Heart right ventricle (tissue), 16 donors: ENCODE results near the gene CCDC91. TPM values are rescaled to one million over a fixed set of nuclear protein-coding genes. Genes with fewer than 3 reads are reported as not detected.

Experiments
- ATAC-seq, 8 donors: fragments of 200-7000 bp; cut with Tn5 transposase; one replicate each; pipeline ENCODE4 v1.9.1; 2020; ENCODE audit warnings: mild to moderate bottlenecking in 8 of 8, moderate library complexity in 8 of 8, moderate number of reproducible peaks in 1 of 8
- DNase-seq, 2 donors: peaks; one replicate each; pipeline ENCODE4 v3.0.0-alpha.2; 2020
- H3K27ac ChIP-seq, 10 donors: fragments of 200-600 bp; sonication (generic) in 2 of 10; one replicate each; pipeline versions ENCODE4 v1.5.0 to v1.8.0; 2020 to 2022; ENCODE audit warnings: mild to moderate bottlenecking in 3 of 10
- H3K27me3 ChIP-seq, 7 donors: fragments of 200-600 bp; one replicate each; pipeline ENCODE4 v1.8.0; 2021 to 2022; ENCODE audit warnings: mild to moderate bottlenecking in 2 of 7
- H3K36me3 ChIP-seq, 9 donors: fragments of 200-600 bp; sonication (generic) in 1 of 9; one replicate each; pipeline versions ENCODE4 v1.5.0 to v1.8.0; 2020 to 2022; ENCODE audit warnings: mild to moderate bottlenecking in 2 of 9
- H3K4me1 ChIP-seq, 9 donors: fragments of 200-600 bp; sonication (generic) in 1 of 9; one replicate each; pipeline versions ENCODE4 v1.5.0 to v1.8.0; 2020 to 2022; ENCODE audit warnings: mild to moderate bottlenecking in 4 of 9
- H3K4me3 ChIP-seq, 10 donors: fragments of 200-600 bp; sonication (generic) in 2 of 10; one replicate each; pipeline versions ENCODE4 v1.5.0 to v1.8.0; 2020 to 2022; ENCODE audit warnings: mild to moderate bottlenecking in 7 of 10, moderate library complexity in 2 of 10
- H3K9me3 ChIP-seq, 11 donors: fragments of 200-600 bp in 10 of 11; sonication (generic) in 2 of 11; one replicate each; pipeline versions ENCODE4 v1.5.0 to v1.8.0; 2013 to 2022; ENCODE audit warnings: mild to moderate bottlenecking in 2 of 11, control low read depth in 1 of 11, moderate library complexity in 1 of 11
- CTCF ChIP-seq, 9 donors: fragments of 200-600 bp; sonication (generic) in 2 of 9; IDR thresholded peaks; one replicate each; pipeline versions ENCODE4 v1.5.0 to v1.8.0; 2021 to 2022; ENCODE audit warnings: antibody characterized with exemption in 9 of 9, mild to moderate bottlenecking in 5 of 9, moderate library complexity in 1 of 9
- WGBS, 2 donors: extraction: QIAGEN DNeasy Blood & Tissue Kit; methylation state at CpG; one replicate each; pipeline ENCODE4 v1.1.7; 2013; ENCODE audit warnings: inconsistent platforms in 1 of 2; 5-methylcytosine and 5-hydroxymethylcytosine counted together
- intact Hi-C, 10 donors: fragments of 100-400 bp; cut with DNase I; formaldehyde crosslinking; loops; one replicate each; pipeline versions ENCODE4 v1.11.1 to v1.14.2; 2022
- polyA plus RNA-seq, 2 donors: library from polyadenylated mRNA; stranded (reverse); fragments of 200-250 nt; gene quantifications; one replicate each; pipeline ENCODE4 v1.2.3, GENCODE V29; 2013
- total RNA-seq, 10 donors: library from RNA; stranded (reverse); fragmentation: NEBNext Ultra II Directional in 3 of 10; extraction: Animal tissue kit (Norgen Biotek cat#: 25700) in 3 of 10; gene quantifications; one replicate each; pipeline versions ENCODE4 v1.2.1 to v1.2.4, GENCODE V29; 2021 to 2023
- donor health status: Arrhythmogenic right ventricular cardiomyopathy.
- donor health status: ischemic (EF 13 %, LVEDD 7.1; RV severe dilation, severe dysfunction).
- donor health status: healthy with polysubstance abuse.
- donor health status: DM: no; HTN: yes; CAD: no.
- donor health status: DM: no; HTN: no; CAD: no.
- donor health status: ischemic (EF 25% LVEDD 6.9; RV normal size, moderate dysfunction).
- donor health status: ischemic (EF 25% LVEDD 5.7; RV mildly dilated, moderate dysfunction).
- donor health status: healthy.
- donor health status: DM: yes; HTN: yes; CAD: no.
- donor health status: Ischemic cardiomyopathy.
- donor health status: ischemic (EF 35%, LVEDD 5.7; RV mildly dilated, moderate dysfunction).
- donor health status: nonischemic (EF 11% LVEDD 7.7; RV severe dilation, severe dysfunction).
- donor health status: DM: yes; HTN: yes; CAD: no.
- donor health status: PGD.
- donor health status: ischemic (EF 29% LVEDD 5.4; RV normal size, mild dysfunction).
- donor health status: nonischemic (EF 23%, LVEDD 6.1; RV moderate dilation, normal function).

Gene CCDC91
- total and polyA plus RNA-seq, 12 donors, result 20.5 to 66.4 (median 54.5) TPM

DNA sequence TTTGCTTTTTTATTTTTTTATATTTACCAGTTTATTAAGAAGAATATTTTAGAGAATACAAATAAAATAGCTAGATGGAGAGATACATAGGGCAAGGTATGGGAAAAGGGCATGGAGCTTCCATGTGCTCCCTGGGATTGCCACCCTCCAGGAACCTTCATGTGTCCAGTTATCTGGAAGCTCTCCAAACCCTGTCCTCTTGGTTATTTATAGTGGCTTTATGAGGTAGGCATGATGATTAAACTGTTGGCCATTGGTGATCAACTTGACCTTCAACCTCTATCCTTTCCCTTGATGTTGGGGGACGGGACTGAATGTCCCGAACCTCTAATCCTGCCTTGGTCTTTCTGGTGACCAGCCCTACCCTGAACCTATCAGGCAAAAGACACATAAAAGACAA, 156.3 kb downstream of the CCDC91 start:
- ATAC-seq (peak in 3 of 8 donors; percentile 29 to 77 (median 48)), DNase-seq (no peak)
- intact Hi-C loops, result loop anchor here in 1 of 10 donors (10.0 kb wide), 1 partner anchor 48 kb away; no protein-coding TSS in a partner anchor
- Histone ChIP-seq H3K9me3 (no peaks in the 10 kb centered on the region), H3K27me3 (no peaks in the 10 kb centered on the region), H3K27ac (no peak overlapping the region), H3K4me3 (no peak overlapping the region), H3K36me3 (peaks cover 0 to 3% (median 0%) of the 10 kb centered on the region in 9 donors), H3K4me1 (peaks cover 0 to 12% (median 5%) of the 10 kb centered on the region in 9 donors)
- 84 to 98% methylated on average over 2 of the region's 2 CpGs for WGBS, 2 donors
- no peak for TF ChIP-seq CTCF (IDR thresholded peaks at IDR 0.05)

GRCh38 chr12:28349196-28349595, 158.9 kb downstream of the CCDC91 start:
- peaks cover 0 to 13% (median 0%) of the 10 kb centered on the region in 11 donors for H3K9me3 ChIP-seq
- H3K27me3 ChIP-seq, result no peaks in the 10 kb centered on the region
- H3K27ac ChIP-seq, result no peak overlapping the region
- no peak for TF ChIP-seq CTCF (IDR thresholded peaks at IDR 0.05)
- DNase-seq (no peak), ATAC-seq (no peak)
- 89 to 95% methylated on average over 2 of the region's 2 CpGs for WGBS, 2 donors
- H3K4me3 ChIP-seq, result no peak overlapping the region
- peaks cover 0 to 16% (median 3%) of the 10 kb centered on the region in 9 donors for H3K36me3 ChIP-seq
- H3K4me1 ChIP-seq, result peaks cover 0 to 9% (median 6%) of the 10 kb centered on the region in 9 donors
- intact Hi-C loops, result loop anchor here in 1 of 10 donors (10.0 kb wide), 1 partner anchor 46 kb away; no protein-coding TSS in a partner anchor

- Histone ChIP-seq H3K4me3 (no peak overlapping the region), H3K9me3 (peaks cover 0 to 13% (median 0%) of the 10 kb centered on the region in 11 donors), H3K27me3 (no peaks in the 10 kb centered on the region), H3K27ac (no peak overlapping the region), H3K36me3 (peaks cover 0 to 16% (median 3%) of the 10 kb centered on the region in 9 donors), H3K4me1 (peaks cover 0 to 9% (median 6%) of the 10 kb centered on the region in 9 donors)
- ATAC-seq (peak in 2 of 8 donors; percentile 42 to 58), DNase-seq (no peak)
- intact Hi-C loops, result no loop called here
- TF ChIP-seq CTCF (IDR thresholded peaks at IDR 0.05), result no peak
- WGBS, 2 donors, result 41 to 47% methylated on average over 1 of the region's 1 CpG
Observed at GRCh38 chr12:28350502-28350901, 160.2 kb downstream of the CCDC91 start.

DNA sequence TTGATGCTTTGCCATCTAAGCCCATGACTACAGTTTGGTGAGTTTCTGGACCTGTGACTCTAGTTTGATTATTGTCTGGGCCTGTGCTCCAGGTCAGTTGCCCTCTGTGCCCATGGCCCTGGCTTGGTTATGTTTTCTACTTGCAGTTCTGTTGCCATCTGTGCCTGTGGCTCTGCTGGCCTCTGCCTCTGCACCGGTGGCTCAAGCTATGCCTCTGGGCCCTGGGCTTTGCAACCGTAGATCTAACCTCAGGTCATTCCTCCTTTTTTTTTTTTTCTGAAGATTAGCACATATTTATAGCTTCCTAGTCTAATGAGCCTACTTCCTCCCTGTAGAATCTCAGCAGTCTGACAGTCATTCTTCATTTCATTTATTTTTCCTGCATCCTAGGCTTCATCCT, 161.2 kb downstream of the CCDC91 start:
- Histone ChIP-seq H3K27ac (no peak overlapping the region), H3K4me1 (peaks cover 0 to 9% (median 6%) of the 10 kb centered on the region in 9 donors), H3K36me3 (peaks cover 0 to 16% (median 3%) of the 10 kb centered on the region in 9 donors), H3K27me3 (no peaks in the 10 kb centered on the region), H3K9me3 (peaks cover 0 to 13% (median 0%) of the 10 kb centered on the region in 11 donors), H3K4me3 (no peak overlapping the region)
- DNase-seq, result no peak
- WGBS, 2 donors, result 80 to 87% methylated on average over 2 of the region's 2 CpGs
- ATAC-seq, result no peak
- TF ChIP-seq CTCF (IDR thresholded peaks at IDR 0.05), result no peak
- intact Hi-C loops, result no loop called here
